ENCODE data around the gene DOHH. TPM values are rescaled to one million over a fixed set of nuclear protein-coding genes. Genes with fewer than 3 reads are reported as not detected.

DOHH gene
- total RNA-seq = 9.5 TPM

DNA sequence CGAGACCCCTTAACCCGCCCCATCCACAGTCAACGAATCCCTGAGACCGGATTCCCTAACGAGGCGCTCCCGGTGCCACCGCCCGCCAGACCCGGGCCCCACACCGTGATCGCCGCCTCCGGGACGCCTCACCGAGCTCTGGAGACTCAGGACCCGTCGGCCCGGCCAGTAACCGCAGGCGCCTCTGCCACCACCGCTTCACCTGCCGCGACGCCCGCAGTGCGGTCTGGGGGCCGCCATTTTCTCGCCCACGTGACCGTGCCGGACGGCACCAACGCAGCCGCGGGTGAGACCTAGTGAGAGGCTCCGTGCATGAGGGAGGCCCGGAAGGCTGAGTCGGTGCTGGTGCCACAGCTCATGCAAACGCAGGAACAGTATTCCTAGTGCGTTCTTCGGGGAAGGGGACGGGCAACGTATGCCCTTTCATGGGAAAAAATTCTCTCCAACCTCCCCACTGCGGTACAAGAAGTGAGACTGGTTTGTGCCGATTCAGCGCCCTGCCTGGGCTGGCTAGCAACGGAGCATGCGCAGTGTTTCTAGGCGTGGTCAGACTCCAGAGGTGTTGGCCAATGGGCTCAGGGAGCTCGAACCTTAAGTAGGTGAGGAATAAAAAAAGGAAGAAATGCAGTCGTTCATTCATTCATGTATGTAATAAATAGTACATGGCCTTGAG lies at the start of gene DOHH:
Gene DOHH, minus strand, starts transcription at position 246 of the 673 bp plus-strand sequence. CDS start 3,860 bp downstream, outside the sequence.

GRCh38 chr19:3538965-3539755 lies 38.7 kb upstream of the DOHH start, which contains the start of gene TEKTIP1:
Gene TEKTIP1, plus strand, starts transcription at chr19:3539174. Its CDS starts 4 bp downstream, at chr19:3539178.

DNA sequence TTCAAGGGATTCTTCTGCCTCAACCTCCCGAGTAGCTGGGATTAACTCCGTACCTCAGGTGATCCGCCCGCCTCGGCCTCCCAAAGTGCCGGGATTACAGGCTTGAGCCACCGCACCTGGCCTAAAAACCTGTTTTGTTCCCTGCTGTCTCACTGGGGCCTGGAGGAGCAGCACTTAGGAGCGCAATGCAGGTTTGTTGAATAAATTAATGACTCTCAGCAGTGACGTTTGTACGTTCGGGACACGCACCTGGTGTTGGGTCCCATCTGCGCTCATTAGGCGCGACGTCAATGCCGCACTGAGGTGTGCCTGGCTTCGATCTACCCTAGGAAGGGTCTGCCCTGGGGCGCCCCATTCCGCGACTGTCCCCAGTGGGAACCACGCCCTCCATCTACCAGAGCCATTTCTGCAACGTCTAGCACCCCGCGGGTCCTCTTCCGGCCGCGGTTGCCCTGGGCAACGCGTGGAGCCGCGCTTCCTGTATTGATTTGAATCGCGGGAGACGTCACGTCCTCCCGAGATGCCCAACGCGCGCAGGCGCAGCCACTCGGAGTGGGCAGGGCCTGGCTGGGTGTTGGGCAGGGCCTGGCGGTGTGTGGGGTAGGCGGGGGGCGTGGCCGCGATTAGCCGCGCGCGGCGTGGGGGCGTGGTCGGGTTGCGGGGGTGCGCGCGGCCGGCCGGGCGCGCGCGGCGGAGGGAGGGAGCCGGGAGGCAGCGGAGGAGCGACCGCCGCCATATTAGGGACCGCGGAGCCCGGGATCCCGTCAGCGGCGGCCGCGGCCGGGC lies 5.3 kb upstream of the DOHH start, which contains the start of gene FZR1:
Gene FZR1, plus strand, starts transcription at position 714 of the 786 bp plus-strand sequence. CDS start 16,679 bp downstream, outside the sequence.

GRCh38 chr19:3483226-3483628 lies 17.2 kb downstream of the DOHH start, which contains the start of gene SMIM44:
Gene SMIM44, minus strand, starts transcription at chr19:3483441. Its CDS starts 38 bp downstream, at chr19:3483403.

DNA sequence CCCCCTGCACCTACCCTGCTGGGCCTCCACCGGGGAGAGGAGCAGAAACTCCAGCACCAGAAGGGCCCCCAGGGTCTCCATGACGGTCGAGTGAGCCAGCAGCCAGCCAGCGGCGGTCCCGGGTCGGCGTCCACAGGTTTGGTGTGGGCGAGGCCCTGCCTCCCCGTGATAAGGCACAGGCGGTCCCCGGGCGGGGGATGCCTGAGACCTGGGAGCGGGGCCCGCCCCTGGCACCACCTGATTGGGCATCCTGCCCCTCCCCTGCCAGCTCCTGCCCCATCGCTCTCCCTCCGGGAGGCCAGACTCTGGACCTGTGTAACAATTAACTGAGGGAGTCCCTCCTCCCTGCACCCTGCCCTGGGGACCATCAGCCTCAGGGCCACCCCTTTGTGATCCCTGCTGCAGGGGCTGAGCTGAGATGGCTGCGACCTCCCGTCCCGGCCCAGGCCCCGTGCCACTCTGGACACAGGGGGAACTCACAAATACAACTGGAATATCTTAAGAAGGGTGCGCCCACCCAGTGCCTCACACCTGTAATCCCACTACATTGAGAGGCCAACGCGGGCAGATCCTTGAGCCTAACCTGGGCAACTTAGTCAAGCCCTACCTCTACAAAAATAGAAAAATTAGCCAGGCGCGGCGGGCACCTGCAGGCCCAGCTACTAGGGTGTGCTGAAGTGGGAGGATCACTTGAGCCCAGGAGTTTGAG lies 19.9 kb downstream of the DOHH start, which contains the start of gene SMIM24:
Gene SMIM24, minus strand, starts transcription at position 143 of the 709 bp plus-strand sequence. Its CDS starts 62 bp downstream, at position 81.

Small RNA genes within 50 kb of the gene (small RNA-seq; reads per million reads assigned to genes)
- gene RF00212 = not detected

Other genes starting within 250 kb of the DOHH start
- 2.8 TPM for gene NFIC, start 134.1 kb downstream of the DOHH start, total RNA-seq
- gene SMIM24, start 20.1 kb downstream of the DOHH start, total RNA-seq = 0.46 TPM
- gene SMIM44, start 17.2 kb downstream of the DOHH start, total RNA-seq = not detected
- gene FZR1, start 5.6 kb upstream of the DOHH start, total RNA-seq = 46.4 TPM
- not detected for gene TEKTIP1, start 38.5 kb upstream of the DOHH start, total RNA-seq
- gene MFSD12, start 56.9 kb upstream of the DOHH start, total RNA-seq = 38.5 TPM
- 20.8 TPM for gene HMG20B, start 72.3 kb upstream of the DOHH start, total RNA-seq
- gene GIPC3, start 84.8 kb upstream of the DOHH start, total RNA-seq = 0.23 TPM
- 1.4 TPM for gene TBXA2R, start 106.2 kb upstream of the DOHH start, total RNA-seq
- 16.6 TPM for gene CACTIN, start 126.1 kb upstream of the DOHH start, total RNA-seq
- gene PIP5K1C, start 199.8 kb upstream of the DOHH start, total RNA-seq = 27.9 TPM
- 1.2 TPM for gene TJP3, start 207.7 kb upstream of the DOHH start, total RNA-seq

Measured in diencephalon (tissue), 1 donor.